ENCODE measurements around the gene TIMD4. TPM values are rescaled to one million over a fixed set of nuclear protein-coding genes. Genes with fewer than 3 reads are reported as not detected.

Gene TIMD4
- total RNA-seq (2021; ENCODE audit: unreplicated experiment) (not detected), Bru-seq, nascent RNA (percentile 4 among the genes with signal in this experiment), BruChase-seq, experiment 1, labeled RNA remaining after a 2-hour chase (percentile 8 among the genes with signal in this experiment), BruChase-seq, experiment 2, labeled RNA remaining after a 6-hour chase (percentile 5 among the genes with signal in this experiment)
- not detected for polyA plus RNA-seq (2012; ENCODE audit: insufficient read length)
- long read RNA-seq = 0 reads

GRCh38 chr5:156963125-156963524, at the start of gene TIMD4:
TIMD4 (minus strand) TSS chr5:156963226; CDS start chr5:156963198, 28 bp downstream.
- ChIA-PET CTCF (no interaction called here), POLR2A (no interaction called here)
- Histone ChIP-seq H3K27ac (ENCODE audit: low read length) (no peak within 1 kb of the TSS), H3K4me1 (ENCODE audit: control insufficient read depth, insufficient read depth, low read length) (no peaks in the 10 kb centered on the region), H3K9me3 (ENCODE audit: control insufficient read depth, insufficient read depth, low read depth, low read length) (no peaks in the 10 kb centered on the region), H3K4me3 (ENCODE audit: low read depth in 2 of 2, low read length in 2 of 2) (no peak within 1 kb of the TSS), H3K36me3 (ENCODE audit: control insufficient read depth, insufficient read depth, low read length) (no peaks in the 10 kb centered on the region), H3K27me3 (ENCODE audit: control insufficient read depth, insufficient read depth, low read length) (no peaks in the 10 kb centered on the region)
- ATAC-seq (no peak), DNase-seq (ENCODE audit: low read depth, low spot score) (no peak)
- in situ Hi-C loops (cut with HindIII; ENCODE audit: low pct_unique_long_range_greater_than_20kb, low sequenced_read_pairs) = no loop called here
- no TSS peak for BruUV-seq (replicated peaks)
- no peak for TF ChIP-seq POLR2AphosphoS5 (IDR thresholded peaks at IDR 0.05; ENCODE audit: low read depth, low read length)
- TF ChIP-seq SIN3A (IDR thresholded peaks at IDR 0.05; ENCODE audit: borderline replicate concordance, insufficient read depth, low read depth, low read length) = no peak
- no peak for TF ChIP-seq TCF7L2 (IDR thresholded peaks at IDR 0.05; ENCODE audit: low read depth, low read length)
- no peak for TF ChIP-seq CTCF (IDR thresholded peaks at IDR 0.05)
- TF ChIP-seq REST (IDR thresholded peaks at IDR 0.05; ENCODE audit: insufficient read depth in 1 of 2, low read depth in 2 of 2, low read length in 1 of 2) = no peak
- intact Hi-C loops (cut with micrococcal nuclease; ENCODE audit: unreplicated experiment) = no loop called here

GRCh38 chr5:157006262-157006661, 43.2 kb upstream of the TIMD4 start:
- CTCF ChIA-PET = no interaction called here
- H3K27me3 ChIP-seq (ENCODE audit: control insufficient read depth, insufficient read depth, low read length) = no peaks in the 10 kb centered on the region
- no peak for DNase-seq (ENCODE audit: low read depth, low spot score)

More at GRCh38 chr5:157006262-157006661, 43.2 kb upstream of the TIMD4 start:
- Histone ChIP-seq H3K4me1 (ENCODE audit: control insufficient read depth, insufficient read depth, low read length) (no peaks in the 10 kb centered on the region), H3K36me3 (ENCODE audit: control insufficient read depth, insufficient read depth, low read length) (no peaks in the 10 kb centered on the region), H3K4me3 (ENCODE audit: low read depth in 2 of 2, low read length in 2 of 2) (no peak overlapping the region), H3K9me3 (ENCODE audit: control insufficient read depth, insufficient read depth, low read depth, low read length) (no peaks in the 10 kb centered on the region), H3K27ac (ENCODE audit: low read length) (no peak overlapping the region)
- in situ Hi-C loops (cut with HindIII; ENCODE audit: low pct_unique_long_range_greater_than_20kb, low sequenced_read_pairs) (no loop called here), intact Hi-C loops (cut with micrococcal nuclease; ENCODE audit: unreplicated experiment) (no loop called here)
- POLR2A ChIA-PET = no interaction called here
- TF ChIP-seq TCF7L2 (IDR thresholded peaks at IDR 0.05; ENCODE audit: low read depth, low read length) (no peak), CTCF (IDR thresholded peaks at IDR 0.05) (no peak)
- ATAC-seq = no peak
- BruUV-seq (replicated peaks) = no TSS peak
